A172 (cell line): ENCODE measurements around the gene TMPRSS3. TPM values are rescaled to one million over a fixed set of nuclear protein-coding genes. Genes with fewer than 3 reads are reported as not detected.

Experiments used
- DNase-seq: peaks from one replicate; pipeline ENCODE4 v3.0.0-alpha.2; 2015; ENCODE audit warnings: low spot score
- total RNA-seq: library from RNA; depleted of rRNA; stranded (reverse); fragments of >200 nt; shearing (Covaris generic); gene quantifications from 2 replicates; pipeline ENCODE4 v1.2.3, GENCODE V29; 2014; rRNA removed

The TMPRSS3 gene
- 0.12 TPM in 1 of 2 replicates, not detected in the other for total RNA-seq

DNA sequence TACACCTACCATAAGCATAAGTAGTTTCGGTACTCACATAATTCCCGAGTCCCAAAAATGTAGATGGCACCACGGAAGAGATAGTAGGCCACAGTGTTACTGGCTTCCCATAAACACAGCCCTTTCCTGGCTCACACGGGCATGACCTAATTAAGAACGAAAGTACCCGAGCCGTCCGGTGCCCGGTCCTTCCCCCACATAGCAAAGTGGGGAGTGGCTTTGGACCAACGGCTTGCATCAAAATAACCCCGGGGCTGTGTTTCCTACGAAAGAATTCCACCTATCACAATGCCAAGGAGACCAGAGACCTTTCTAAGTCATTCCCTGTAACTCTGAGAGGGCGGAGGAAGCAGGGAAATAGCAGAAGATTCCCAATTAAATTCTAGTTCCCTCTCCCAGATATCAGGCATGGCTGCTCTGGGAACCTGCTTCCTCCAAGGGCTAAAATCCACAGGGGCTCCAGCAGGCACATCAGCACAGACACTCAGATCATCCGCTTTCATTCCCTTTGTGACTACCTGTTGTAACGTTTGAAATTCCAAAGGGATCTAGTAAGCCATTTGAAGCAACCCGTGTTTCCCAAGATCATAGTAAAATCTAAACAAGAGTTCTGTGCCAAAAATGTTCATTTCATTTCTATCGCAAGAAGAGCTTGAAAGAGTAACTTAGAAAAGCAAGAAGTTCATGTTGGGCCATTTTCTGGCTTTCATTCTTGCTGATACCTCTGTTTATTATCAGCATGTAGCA lies at the start of gene TMPRSS3:
TMPRSS3 (minus strand) TSS at position 148 of the 747 bp plus-strand sequence. CDS start 635 bp downstream, outside the sequence.
- peak; percentile 26 for DNase-seq

DNA sequence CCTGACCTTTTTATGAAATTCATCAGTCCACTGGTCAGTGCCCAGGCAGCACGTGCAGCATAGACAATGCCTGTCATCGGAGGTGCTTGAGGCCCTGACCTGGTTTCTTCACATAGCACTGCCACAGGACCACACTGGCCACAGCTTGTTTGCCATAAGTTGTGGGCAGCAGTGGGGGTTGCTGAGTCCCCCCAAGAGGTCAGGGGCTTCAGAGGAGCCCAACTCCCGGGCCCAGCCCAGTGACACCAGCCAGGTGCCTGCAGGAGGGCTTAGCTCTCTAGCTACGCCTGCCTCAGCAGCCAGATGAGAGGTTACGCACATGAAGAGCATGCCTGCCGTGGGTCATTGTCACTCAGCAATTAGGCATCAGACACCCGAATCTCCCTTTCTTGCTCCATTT lies 49.5 kb upstream of the TMPRSS3 start:
- DNase-seq = no peak

- no peak for DNase-seq
Measured at GRCh38 chr21:42444745-42445059, 48.9 kb upstream of the TMPRSS3 start.

DNA sequence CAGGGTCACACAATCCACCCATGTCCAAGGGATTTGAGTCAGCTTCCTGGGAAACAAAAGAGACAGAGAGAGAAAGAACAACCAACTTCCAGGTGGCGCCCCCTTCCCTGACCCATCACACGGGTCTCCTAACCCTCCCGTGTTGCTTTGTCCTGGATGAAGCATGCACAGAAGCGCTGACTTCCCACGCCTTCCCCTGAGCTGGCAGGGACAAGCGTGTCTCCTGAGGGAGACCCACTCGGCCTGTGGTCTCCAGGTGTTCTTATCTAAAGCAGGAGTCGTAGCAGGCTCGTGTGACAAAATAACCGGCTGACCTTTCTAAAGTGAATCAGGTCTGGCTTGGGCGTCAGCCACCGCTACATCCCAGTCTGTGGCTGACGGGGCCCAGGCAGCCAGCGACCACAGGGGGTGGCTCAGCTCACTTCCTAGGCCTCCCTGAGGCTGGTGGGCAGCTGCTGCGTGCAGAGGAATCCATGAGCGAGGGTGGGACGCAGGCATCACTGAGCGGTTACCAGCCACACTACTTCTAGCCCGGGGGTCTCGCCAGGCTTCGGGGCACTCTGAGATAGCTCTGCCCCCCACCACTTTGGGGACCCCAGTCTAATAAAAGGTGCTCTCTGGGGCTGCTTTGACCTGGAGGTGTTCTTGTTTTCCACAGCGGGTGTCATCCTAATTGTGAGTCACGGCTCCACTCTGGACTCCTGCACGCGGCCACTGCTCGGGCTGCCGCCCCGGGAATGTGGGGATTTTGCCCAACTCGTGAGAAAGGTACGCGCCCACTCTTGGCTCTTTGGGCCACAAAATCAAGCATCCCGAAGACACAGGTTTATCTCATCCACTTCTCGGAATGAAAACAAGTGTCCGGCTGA lies 48.3 kb upstream of the TMPRSS3 start:
- no peak for DNase-seq

- no peak for DNase-seq
Measured at GRCh38 chr21:42443181-42443785, 47.4 kb upstream of the TMPRSS3 start.

DNA sequence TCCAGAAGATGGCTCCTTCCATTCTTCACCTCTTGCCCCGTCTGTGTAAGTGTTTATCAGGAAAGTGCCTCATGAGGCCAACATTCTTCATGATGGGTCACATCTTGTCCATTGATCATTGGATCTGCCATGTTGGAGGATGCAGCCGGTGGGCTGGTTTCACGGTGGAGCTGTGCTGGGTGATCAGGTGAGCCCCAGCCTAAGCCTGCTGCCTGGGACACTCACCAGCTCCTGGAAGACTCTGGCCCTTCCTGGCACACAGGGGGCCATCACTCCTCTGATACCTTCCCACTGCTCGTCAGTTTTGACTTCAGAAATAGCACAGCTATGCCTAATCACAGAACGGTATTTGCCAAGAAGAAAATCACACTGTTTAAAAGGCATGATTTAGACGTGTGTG lies 46.1 kb upstream of the TMPRSS3 start:
- DNase-seq = no peak

- no peak for DNase-seq
Measured at GRCh38 chr21:42440187-42440792, 44.4 kb upstream of the TMPRSS3 start.

- no peak for DNase-seq
Measured at GRCh38 chr21:42439284-42440186, 43.7 kb upstream of the TMPRSS3 start.

DNA sequence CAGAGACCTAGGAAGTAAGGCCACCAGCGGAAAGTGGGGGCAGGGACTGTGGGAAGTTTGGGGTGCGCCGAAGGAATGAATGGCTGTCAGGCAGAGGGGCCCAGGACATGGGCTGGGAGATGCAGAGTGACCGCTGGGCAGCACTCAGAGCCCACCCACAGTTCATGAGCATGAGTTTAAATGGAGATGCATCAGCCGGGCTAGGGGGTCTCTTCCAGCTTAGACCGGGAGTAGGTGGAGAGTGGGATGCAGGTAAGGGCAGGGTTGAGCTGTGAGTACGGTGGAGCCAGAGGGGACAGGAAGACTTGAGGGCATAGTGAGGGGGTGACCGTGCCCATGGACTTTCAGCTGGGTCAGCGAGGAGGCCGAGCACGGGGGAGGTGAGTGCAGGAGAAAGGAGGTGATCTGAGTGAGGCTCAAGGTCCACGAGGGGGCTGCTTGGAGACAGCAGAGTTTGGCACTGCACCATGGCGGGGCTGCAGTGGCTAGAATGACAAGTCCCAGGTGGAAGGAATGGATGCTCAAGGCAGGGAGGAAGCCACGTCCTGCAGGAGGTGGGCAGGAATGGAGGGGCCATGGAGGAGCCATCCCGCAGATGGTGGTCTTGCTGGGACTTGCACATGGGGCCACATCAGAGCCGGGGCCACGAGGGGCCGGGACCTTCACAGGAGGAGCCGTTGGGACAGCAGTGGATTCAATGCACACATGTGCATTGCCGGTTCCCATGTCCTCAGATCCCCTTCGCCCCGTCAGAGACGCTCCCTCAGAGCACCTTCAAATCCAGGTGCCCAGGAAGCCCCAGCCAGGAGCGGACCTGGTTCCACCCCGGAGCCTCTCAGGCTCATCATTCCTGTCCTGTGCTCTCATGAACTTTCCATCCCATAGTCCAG lies 42.7 kb upstream of the TMPRSS3 start:
- DNase-seq = no peak

- DNase-seq = peak; percentile 32
Measured at GRCh38 chr21:42437786-42438185, 41.9 kb upstream of the TMPRSS3 start.

DNA sequence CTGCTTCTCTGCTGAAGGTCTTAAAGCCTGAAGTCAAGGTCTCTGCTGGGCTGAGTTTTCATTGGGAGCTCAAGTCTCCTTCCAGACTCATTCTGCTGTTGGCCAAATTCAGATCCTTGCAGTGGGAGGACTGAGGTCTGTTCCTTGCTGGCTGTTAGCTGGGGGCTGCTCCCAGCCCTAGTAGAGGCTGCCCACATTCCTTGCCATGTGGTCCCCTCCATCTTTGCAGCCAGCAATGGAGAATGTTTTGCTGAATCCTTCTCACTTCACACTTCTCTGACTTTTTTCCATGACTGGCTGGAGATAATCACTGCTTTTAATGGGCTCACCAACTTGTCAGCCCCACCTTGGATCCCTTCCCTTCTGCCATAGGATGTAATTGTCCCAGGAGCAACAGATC lies 41.1 kb upstream of the TMPRSS3 start:
- no peak for DNase-seq

- no peak for DNase-seq
Measured at GRCh38 chr21:42435833-42436232, 40.0 kb upstream of the TMPRSS3 start.

- no peak for DNase-seq
Measured at GRCh38 chr21:42435401-42435800, 39.5 kb upstream of the TMPRSS3 start.

GRCh38 chr21:42434884-42435283 lies 39.0 kb upstream of the TMPRSS3 start:
- DNase-seq = no peak

DNA sequence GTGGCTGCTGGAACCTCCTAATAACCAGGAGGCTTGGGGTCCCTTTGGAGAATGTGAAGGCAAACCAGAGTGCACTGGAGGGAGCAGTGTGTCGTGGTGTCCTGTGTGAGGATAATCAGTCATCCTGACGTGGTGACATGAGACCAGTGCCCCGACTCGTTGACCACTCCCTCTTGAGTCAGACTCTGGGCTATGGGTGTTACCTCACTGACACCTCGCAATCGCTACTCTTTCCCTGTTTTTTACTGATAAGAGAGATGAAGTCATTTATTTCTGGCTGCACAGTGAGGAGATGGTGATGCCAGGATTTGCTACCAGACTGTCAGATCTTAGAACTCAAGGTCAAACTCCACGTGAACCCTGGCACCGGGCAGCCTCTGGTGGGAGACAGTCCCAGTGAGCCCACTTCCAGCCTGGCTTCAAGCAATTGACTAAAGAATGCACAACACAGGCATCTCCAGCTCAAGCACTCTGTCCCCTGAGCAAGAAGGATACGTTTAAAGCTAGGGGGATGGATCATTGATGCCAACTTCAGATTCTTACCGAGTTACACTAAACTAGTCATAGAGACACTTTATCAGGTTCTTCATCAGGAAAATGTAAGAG lies 38.2 kb upstream of the TMPRSS3 start:
- peak; percentile 70 for DNase-seq

DNA sequence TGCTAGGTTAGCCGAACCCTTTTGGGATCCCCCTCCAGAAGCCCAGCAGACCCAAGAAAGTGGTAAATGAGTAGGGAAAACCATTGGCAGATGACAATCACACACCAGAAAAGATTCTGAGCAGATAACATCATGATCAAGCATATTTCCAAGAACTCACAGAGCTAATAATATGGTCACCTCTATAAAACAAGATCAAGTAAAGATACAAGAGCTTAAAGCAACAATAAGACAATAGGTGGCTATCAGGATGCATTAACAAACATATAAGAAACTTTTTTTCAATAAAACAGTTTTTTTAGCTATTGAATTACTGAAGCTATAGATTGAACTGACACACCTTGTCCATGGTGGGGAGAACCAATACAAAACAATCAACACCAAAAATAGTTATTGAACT lies 36.8 kb upstream of the TMPRSS3 start:
- no peak for DNase-seq

GRCh38 chr21:42431196-42431595 lies 35.3 kb upstream of the TMPRSS3 start:
- DNase-seq = no peak

DNA sequence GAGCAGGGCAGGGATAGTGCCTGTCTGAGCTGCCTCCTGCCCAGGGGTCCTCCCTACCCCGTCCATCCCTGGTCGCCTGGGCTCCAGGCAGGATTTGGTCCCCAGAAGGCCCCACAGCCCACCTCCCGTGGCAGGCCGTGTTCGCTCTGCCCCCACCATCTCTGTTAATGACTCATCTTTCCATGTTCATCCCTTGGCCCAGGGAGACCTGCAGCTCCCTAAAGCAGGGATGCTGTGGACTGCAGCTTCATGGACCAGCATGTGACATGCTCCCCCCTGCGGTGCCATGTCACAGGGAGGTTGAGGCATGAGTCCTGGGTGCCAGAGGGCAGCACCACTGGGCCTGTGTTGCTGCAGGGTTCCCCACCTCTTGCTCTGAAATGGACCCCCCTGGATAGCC lies 34.7 kb upstream of the TMPRSS3 start:
- DNase-seq = no peak

DNA sequence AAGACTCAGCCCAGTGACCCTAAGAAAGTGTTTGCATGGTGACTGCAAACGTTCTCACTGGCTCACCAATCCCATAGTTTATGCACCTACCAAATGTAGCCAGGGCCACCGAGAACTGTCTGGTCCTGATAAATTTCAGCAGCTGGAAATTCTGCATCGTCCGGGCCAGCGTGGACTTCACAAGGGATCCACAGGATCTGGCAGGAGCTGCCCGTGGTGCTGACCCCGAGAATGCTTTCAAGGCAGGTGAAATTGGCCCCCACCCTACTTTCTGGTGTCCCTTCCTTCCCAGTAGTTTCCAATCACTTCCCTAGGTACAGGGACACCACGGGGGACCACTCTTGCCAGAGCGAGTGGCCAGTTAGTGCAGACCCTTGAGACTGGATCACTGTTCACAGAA lies 34.0 kb upstream of the TMPRSS3 start:
- DNase-seq = no peak

DNA sequence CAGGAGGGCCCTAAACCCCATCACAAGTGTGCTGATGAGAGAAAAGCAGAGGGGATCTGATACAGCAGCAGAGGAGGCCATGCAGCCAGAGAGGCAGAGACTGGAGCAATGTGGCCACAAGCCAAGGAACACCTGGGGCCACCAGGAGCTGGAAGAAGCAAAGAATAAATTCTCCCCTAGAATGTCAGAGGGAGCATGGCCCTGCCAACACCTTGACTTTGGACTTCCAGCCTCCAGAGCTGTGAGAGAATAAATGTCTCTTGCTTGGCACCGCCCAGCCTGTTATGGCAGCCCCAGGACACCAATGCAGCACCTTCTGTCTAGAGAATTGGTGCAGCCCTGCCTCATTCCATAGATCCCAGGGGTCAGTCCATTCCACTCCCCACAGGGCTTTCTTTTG lies 33.2 kb upstream of the TMPRSS3 start:
- no peak for DNase-seq
